Smooth muscle cell (in vitro differentiated cells): Measurements from ENCODE around the gene TEX9. TPM values are rescaled to one million over a fixed set of nuclear protein-coding genes. Genes with fewer than 3 reads are reported as not detected.

ENCODE experiments used
- DNase-seq: peaks from one replicate; lab custom pipeline; 2025; ENCODE audit not compliant: unreplicated experiment; lab: John Stamatoyannopoulos, UW
- H2AFZ ChIP-seq: fragments of 200-600 bp; sonication (generic); 2 replicates; pipeline ENCODE4 v1.6.0; 2016; ENCODE audit warnings: antibody characterized with exemption, low read depth, mild to moderate bottlenecking
- H3F3A ChIP-seq: fragments of 200-600 bp; sonication (generic); 2 replicates; pipeline ENCODE4 v1.6.0; 2017; ENCODE audit warnings: antibody characterized with exemption, low read depth
- H3K27ac ChIP-seq: fragments of 200-600 bp; sonication (generic); 2 replicates; pipeline ENCODE4 v1.5.1; 2016; ENCODE audit warnings: low read depth, mild to moderate bottlenecking
- H3K27me3 ChIP-seq: fragments of 200-600 bp; sonication (generic); 2 replicates; pipeline ENCODE4 v1.6.1; 2016; ENCODE audit warnings: low read depth, mild to moderate bottlenecking
- H3K36me3 ChIP-seq: fragments of 200-600 bp; sonication (generic); 2 replicates; pipeline ENCODE4 v1.5.1; 2016; ENCODE audit warnings: low read depth
- H3K4me1 ChIP-seq: fragments of 200-600 bp; sonication (generic); 2 replicates; pipeline ENCODE4 v1.5.1; 2016; ENCODE audit warnings: low read depth
- H3K4me2 ChIP-seq: fragments of 200-600 bp; sonication (generic); 2 replicates; pipeline ENCODE4 v1.6.0; 2016; ENCODE audit warnings: mild to moderate bottlenecking
- H3K4me3 ChIP-seq: fragments of 200-600 bp; sonication (generic); 2 replicates; pipeline ENCODE4 v1.5.1; 2016; ENCODE audit warnings: mild to moderate bottlenecking
- H3K79me2 ChIP-seq: fragments of 200-600 bp; sonication (generic); 2 replicates; pipeline ENCODE4 v1.6.0; 2016; ENCODE audit warnings: low read depth, mild to moderate bottlenecking
- H3K9ac ChIP-seq: fragments of 200-600 bp; sonication (generic); 2 replicates; pipeline ENCODE4 v1.6.0; 2016; ENCODE audit warnings: low read depth
- H3K9me3 ChIP-seq: fragments of 200-600 bp; sonication (generic); replicated peaks from 2 replicates; pipeline ENCODE4 v1.5.1; 2016; ENCODE audit warnings: low read depth
- H4K20me1 ChIP-seq: fragments of 200-600 bp; sonication (generic); 2 replicates; pipeline ENCODE4 v1.6.0; 2016; ENCODE audit warnings: low read depth
- CTCF ChIP-seq: fragments of 200-600 bp; sonication (generic); IDR thresholded peaks from 2 replicates; pipeline ENCODE4 v1.5.1; 2017; ENCODE audit warnings: borderline replicate concordance, mild to moderate bottlenecking, antibody characterized with exemption; ENCODE audit not compliant: insufficient read depth, poor library complexity, severe bottlenecking
- WGBS: methylation state at CpG from one replicate; pipeline ENCODE4 v1.1.7; 2016; ENCODE audit warnings: low lambda C conversion rate; 5-methylcytosine and 5-hydroxymethylcytosine counted together
- polyA plus RNA-seq: library from polyadenylated mRNA; unstranded; fragments of >200 nt; fragmentation: Nextera tagmentation; extraction: Ambion mirVana; gene quantifications from 2 replicates; pipeline ENCODE4 v1.2.1, GENCODE V29; 2016
- total RNA-seq: library from RNA; depleted of rRNA; stranded (reverse); fragments of >200 nt; gene quantifications from 2 replicates; pipeline ENCODE4 v1.2.3, GENCODE V29; 2014

The TEX9 gene
- total and polyA plus RNA-seq, 2 experiments from 2014 or later = 4.0 to 5.3 TPM

GRCh38 chr15:56471440-56472069, 106.3 kb downstream of the TEX9 start:
- Histone ChIP-seq H3K27ac (no peak overlapping the region), H3K36me3 (no peaks in the 10 kb centered on the region), H3K9me3 (no peaks in the 10 kb centered on the region), H3K4me3 (no peak overlapping the region), H3K79me2 (no peaks in the 10 kb centered on the region), H2AFZ (no peak overlapping the region), H3F3A (no peaks in the 10 kb centered on the region), H3K4me2 (no peak overlapping the region), H4K20me1 (no peaks in the 10 kb centered on the region), H3K27me3 (peaks cover 32% of the 10 kb centered on the region), H3K4me1 (no peaks in the 10 kb centered on the region), H3K9ac (no peak overlapping the region)
- 91% methylated on average over 5 of the region's 5 CpGs for WGBS
- TF ChIP-seq CTCF = no peak
- no peak for DNase-seq

GRCh38 chr15:56472278-56472677, 107.1 kb downstream of the TEX9 start:
- Histone ChIP-seq H3K9me3 (no peaks in the 10 kb centered on the region), H3K36me3 (no peaks in the 10 kb centered on the region), H3F3A (no peaks in the 10 kb centered on the region), H2AFZ (no peak overlapping the region), H3K4me1 (no peaks in the 10 kb centered on the region), H3K27ac (no peak overlapping the region), H3K4me3 (no peak overlapping the region), H4K20me1 (no peaks in the 10 kb centered on the region), H3K9ac (no peak overlapping the region), H3K79me2 (no peaks in the 10 kb centered on the region), H3K27me3 (peaks cover 32% of the 10 kb centered on the region), H3K4me2 (no peak overlapping the region)
- TF ChIP-seq CTCF = no peak
- WGBS = 89% methylated on average over 2 of the region's 2 CpGs
- no peak for DNase-seq

GRCh38 chr15:56473017-56473416, 107.8 kb downstream of the TEX9 start:
- no peak overlapping the region for H2AFZ ChIP-seq
- no peaks in the 10 kb centered on the region for H3K4me1 ChIP-seq
- H3F3A ChIP-seq = no peaks in the 10 kb centered on the region
- no peaks in the 10 kb centered on the region for H4K20me1 ChIP-seq
- 86% methylated on average over 1 of the region's 1 CpG for WGBS
- H3K9me3 ChIP-seq = no peaks in the 10 kb centered on the region
- no peak overlapping the region for H3K4me3 ChIP-seq
- DNase-seq = no peak
- no peak overlapping the region for H3K27ac ChIP-seq
- H3K9ac ChIP-seq = no peak overlapping the region
- H3K79me2 ChIP-seq = no peaks in the 10 kb centered on the region
- TF ChIP-seq CTCF = no peak
- no peaks in the 10 kb centered on the region for H3K36me3 ChIP-seq
- no peak overlapping the region for H3K4me2 ChIP-seq
- peaks cover 26% of the 10 kb centered on the region for H3K27me3 ChIP-seq

GRCh38 chr15:56475351-56475750, 110.1 kb downstream of the TEX9 start:
- H3K4me1 ChIP-seq = no peaks in the 10 kb centered on the region
- H3K36me3 ChIP-seq = no peaks in the 10 kb centered on the region
- no peaks in the 10 kb centered on the region for H3K79me2 ChIP-seq
- DNase-seq = no peak
- no peaks in the 10 kb centered on the region for H3K9me3 ChIP-seq
- H2AFZ ChIP-seq = no peak overlapping the region
- H3K27ac ChIP-seq = no peak overlapping the region
- TF ChIP-seq CTCF = no peak
- no peaks in the 10 kb centered on the region for H4K20me1 ChIP-seq
- H3F3A ChIP-seq = no peaks in the 10 kb centered on the region
- peaks cover 18% of the 10 kb centered on the region for H3K27me3 ChIP-seq
- no peak overlapping the region for H3K4me2 ChIP-seq
- no peak overlapping the region for H3K4me3 ChIP-seq
- H3K9ac ChIP-seq = no peak overlapping the region
